ENCODE results near the gene RPS27.
"Not testable (repeated sequence)": the region's sequence is repeated elsewhere in the genome, so short reads cannot be mapped to it uniquely, and the experiment has no call there.

Gene RPS27

DNA sequence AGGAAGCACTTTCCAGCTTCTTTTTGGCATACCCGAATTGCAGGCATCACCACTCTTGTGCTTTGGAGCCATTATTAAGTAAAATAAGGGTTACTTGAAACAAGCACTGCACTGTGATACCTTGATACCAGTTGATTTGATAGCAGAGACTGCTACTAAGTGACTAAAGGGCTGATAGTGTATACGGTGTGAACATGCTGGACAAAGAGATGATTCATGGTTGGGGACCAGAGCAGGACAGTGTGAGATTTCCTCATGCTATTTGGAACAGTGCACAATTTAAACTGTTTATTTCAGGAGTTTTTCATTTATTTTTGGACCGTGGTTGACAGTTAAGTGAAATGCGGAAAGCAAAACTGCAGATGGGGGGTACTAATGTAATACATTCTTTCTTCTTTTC lies 9.9 kb downstream of the RPS27 start:
- Histone ChIP-seq H3K36me3 (peaks cover 9% of the 10 kb centered on the region), H3K4me3 (no peak overlapping the region), H3K4me1 (no peaks in the 10 kb centered on the region), H3K9me3 (no peaks in the 10 kb centered on the region), H3K27me3 (no peaks in the 10 kb centered on the region), H3K4me2 (no peak overlapping the region), H3K27ac (no peak overlapping the region), H3K9ac (no peak overlapping the region), H4K20me1 (no peaks in the 10 kb centered on the region)
- no peak for TF ChIP-seq Cebpa-rat (IDR thresholded peaks at IDR 0.05)

GRCh38 chr1:154006136-154006535 lies 15.6 kb downstream of the RPS27 start:
- H3K27ac ChIP-seq: no peak overlapping the region
- no peaks in the 10 kb centered on the region for H3K9me3 ChIP-seq
- no peaks in the 10 kb centered on the region for H3K27me3 ChIP-seq
- H3K4me2 ChIP-seq: no peak overlapping the region
- H4K20me1 ChIP-seq: no peaks in the 10 kb centered on the region
- H3K36me3 ChIP-seq: peaks cover 5% of the 10 kb centered on the region; the same call in 1 of the 2 replicates
- no peaks in the 10 kb centered on the region for H3K4me1 ChIP-seq
- no peak overlapping the region for H3K9ac ChIP-seq
- H3K4me3 ChIP-seq: no peak overlapping the region
- no peak for TF ChIP-seq Cebpa-rat (IDR thresholded peaks at IDR 0.05)

- no peak overlapping the region for H3K4me2 ChIP-seq
- no peak overlapping the region for H3K9ac ChIP-seq
- no peaks in the 10 kb centered on the region for H3K9me3 ChIP-seq
- no peak for TF ChIP-seq Cebpa-rat (IDR thresholded peaks at IDR 0.05)
- no peak overlapping the region for H3K27ac ChIP-seq
- H4K20me1 ChIP-seq: no peaks in the 10 kb centered on the region
- H3K4me1 ChIP-seq: no peaks in the 10 kb centered on the region
- no peak overlapping the region for H3K4me3 ChIP-seq
- H3K36me3 ChIP-seq: 0 out of 2 replicates have a peak, but pooled peaks cover 3% of the 10 kb centered on the region
- H3K27me3 ChIP-seq: no peaks in the 10 kb centered on the region
Observed at GRCh38 chr1:154012129-154012528, 21.6 kb downstream of the RPS27 start.

DNA sequence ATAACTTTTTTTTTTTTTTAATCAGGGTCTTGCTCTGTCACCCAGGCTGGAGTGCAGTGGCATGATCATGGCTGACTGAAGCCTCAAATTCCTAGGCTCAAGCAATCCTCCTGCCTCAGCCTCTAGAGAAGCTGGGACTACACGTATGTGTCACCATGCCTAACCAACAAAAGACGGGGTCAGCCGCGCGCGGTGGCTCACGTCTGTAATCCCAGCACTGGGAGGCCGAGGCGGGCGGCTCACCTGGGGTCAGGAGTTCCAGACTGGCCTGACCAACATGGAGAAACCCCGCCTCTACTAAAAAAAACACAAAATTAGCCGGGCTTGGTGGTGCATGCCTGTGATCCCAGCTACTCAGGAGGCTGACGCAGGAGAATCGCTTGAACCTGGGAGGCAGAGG lies 22.0 kb downstream of the RPS27 start:
- H3K4me2 ChIP-seq, H4K20me1 ChIP-seq, H3K9ac ChIP-seq, H3K27me3 ChIP-seq, H3K4me1 ChIP-seq, H3K27ac ChIP-seq, H3K4me3 ChIP-seq, H3K36me3 ChIP-seq, H3K9me3 ChIP-seq: not testable (repeated sequence)

GRCh38 chr1:154014154-154014907 lies 23.8 kb downstream of the RPS27 start:
- TF ChIP-seq Cebpa-rat (IDR thresholded peaks at IDR 0.05): no peak
- no peaks in the 10 kb centered on the region for H3K4me1 ChIP-seq
- H3K27ac ChIP-seq: no peak overlapping the region
- H4K20me1 ChIP-seq: no peaks in the 10 kb centered on the region
- no peaks in the 10 kb centered on the region for H3K9me3 ChIP-seq
- H3K27me3 ChIP-seq: no peaks in the 10 kb centered on the region
- H3K9ac ChIP-seq: no peak overlapping the region
- 0 out of 2 replicates have a peak, but pooled peaks cover 3% of the 10 kb centered on the region for H3K36me3 ChIP-seq
- no peak overlapping the region for H3K4me2 ChIP-seq
- no peak overlapping the region for H3K4me3 ChIP-seq

DNA sequence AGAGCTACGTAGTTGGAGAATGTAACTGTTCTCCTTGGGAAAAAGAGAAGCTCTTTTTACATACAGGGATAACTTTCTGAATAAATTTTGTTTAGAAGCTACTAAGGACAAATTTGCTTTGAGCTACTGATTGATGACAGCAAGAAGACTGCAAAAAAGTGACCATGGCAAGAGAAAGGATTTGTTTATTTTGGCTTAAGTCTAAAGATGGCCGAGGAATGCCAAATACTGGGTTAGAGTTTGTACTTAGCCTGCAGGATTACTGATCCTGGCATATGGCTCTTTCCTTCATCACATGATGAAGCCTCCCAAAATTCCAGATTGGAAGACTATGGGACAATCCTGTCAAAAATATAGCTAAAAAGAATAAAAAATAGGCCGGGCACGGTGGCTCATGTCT lies 28.7 kb downstream of the RPS27 start:
- H3K27me3 ChIP-seq: no peaks in the 10 kb centered on the region
- no peak for TF ChIP-seq Cebpa-rat (IDR thresholded peaks at IDR 0.05)
- H3K27ac ChIP-seq: no peak overlapping the region
- no peak overlapping the region for H3K4me2 ChIP-seq
- H3K4me1 ChIP-seq: no peaks in the 10 kb centered on the region
- no peak overlapping the region for H3K9ac ChIP-seq
- H4K20me1 ChIP-seq: no peaks in the 10 kb centered on the region
- H3K36me3 ChIP-seq: no peaks in the 10 kb centered on the region
- no peaks in the 10 kb centered on the region for H3K9me3 ChIP-seq
- H3K4me3 ChIP-seq: no peak overlapping the region

- Histone ChIP-seq H3K4me2 (no peak overlapping the region), H3K27ac (no peak overlapping the region), H3K4me1 (no peaks in the 10 kb centered on the region), H4K20me1 (no peaks in the 10 kb centered on the region), H3K9ac (no peak overlapping the region), H3K4me3 (no peak overlapping the region), H3K36me3 (no peaks in the 10 kb centered on the region), H3K9me3 (no peaks in the 10 kb centered on the region), H3K27me3 (no peaks in the 10 kb centered on the region)
- no peak for TF ChIP-seq Cebpa-rat (IDR thresholded peaks at IDR 0.05)
Observed at GRCh38 chr1:154019940-154020339, 29.4 kb downstream of the RPS27 start.

GRCh38 chr1:154033697-154034096 lies 43.1 kb downstream of the RPS27 start:
- not testable (repeated sequence) for H3K4me2 ChIP-seq, H3K4me3 ChIP-seq, H3K27me3 ChIP-seq, H3K9me3 ChIP-seq, H3K4me1 ChIP-seq, H3K27ac ChIP-seq, H4K20me1 ChIP-seq, H3K9ac ChIP-seq, H3K36me3 ChIP-seq
